NCI-H2081 (cell line): ENCODE results near the gene FARP1.

Experiments
- DNase-seq, 2 experiments: peaks; one replicate each; lab custom pipeline; 2025; lab: John Stamatoyannopoulos, UW

The FARP1 gene

DNA sequence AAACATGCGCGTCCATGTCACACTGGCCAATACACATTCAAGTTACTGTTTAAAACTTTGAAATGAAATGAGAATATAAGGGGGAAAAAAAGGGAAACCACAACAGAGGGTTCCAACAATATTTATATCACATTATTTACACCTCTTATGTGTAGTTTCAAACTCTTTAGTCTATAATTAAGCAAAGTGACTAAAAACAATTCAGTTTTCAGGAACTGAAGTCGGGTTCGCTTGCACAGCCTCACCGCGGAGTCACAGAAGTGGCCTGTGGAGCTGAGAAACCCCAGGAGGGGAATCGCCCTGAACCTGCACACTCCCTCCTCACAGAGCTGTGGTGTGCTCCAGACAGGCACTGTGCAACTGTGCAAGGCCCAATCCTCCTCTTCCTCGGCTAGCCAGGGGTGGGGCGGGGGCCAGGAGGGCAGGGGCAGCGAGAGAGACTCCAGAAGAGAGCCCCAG is 358.1 kb downstream of the FARP1 start:
- no peak for DNase-seq

DNA sequence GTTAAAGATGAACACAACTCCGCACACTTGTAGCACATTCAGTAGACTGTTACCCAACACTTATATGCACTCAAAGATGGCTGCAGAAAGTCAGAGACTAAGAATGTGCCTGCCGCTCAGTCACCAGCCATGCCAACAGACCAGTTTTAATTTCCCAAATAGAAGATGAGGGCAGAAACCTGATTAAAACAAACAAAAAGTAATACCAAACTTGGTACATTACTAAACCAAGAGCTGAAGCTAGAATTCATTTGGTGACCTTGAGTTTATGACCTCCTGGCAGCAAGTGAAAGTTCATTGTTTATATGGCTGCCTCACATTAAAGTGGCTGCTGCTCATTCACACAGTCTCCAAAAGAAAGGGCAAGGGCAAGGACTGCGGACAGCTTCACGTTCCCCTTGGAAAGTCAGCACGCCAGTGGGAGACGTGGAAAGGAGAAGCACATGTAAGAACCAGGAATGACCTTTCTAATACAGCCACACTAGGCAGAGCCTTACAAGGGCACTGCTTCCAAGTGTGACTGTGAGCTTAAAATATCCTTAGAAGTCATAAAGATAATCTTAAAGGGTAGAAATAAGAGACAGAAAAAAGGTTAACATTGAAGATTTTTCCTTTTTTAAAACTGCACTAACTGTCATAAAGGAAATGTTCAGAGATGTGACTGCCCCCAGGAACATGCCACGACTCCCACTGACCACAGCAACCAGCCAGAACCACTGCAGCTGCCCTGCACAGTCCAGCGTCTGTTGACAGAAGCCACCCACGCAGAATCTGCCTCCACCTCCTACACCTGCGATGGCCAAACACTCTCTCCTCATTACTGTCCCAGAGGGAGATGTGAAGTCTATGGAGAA is 360.5 kb downstream of the FARP1 start:
- DNase-seq = no peak

DNA sequence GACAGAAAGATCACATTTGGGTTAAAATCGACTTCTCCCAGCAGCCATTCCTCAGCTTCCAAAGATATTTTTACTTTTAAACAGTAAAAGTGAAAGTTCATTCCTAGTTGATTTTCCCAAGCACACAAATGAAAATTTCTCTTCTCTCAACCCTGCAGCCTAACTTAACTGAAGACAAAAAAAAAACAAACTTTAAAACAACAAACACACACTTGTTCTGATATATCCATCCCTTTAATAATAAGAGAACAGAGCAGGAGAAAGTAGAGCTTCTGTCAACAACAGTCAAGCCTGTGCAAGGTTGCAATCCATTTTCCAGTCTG is 361.1 kb downstream of the FARP1 start:
- DNase-seq = no peak

DNA sequence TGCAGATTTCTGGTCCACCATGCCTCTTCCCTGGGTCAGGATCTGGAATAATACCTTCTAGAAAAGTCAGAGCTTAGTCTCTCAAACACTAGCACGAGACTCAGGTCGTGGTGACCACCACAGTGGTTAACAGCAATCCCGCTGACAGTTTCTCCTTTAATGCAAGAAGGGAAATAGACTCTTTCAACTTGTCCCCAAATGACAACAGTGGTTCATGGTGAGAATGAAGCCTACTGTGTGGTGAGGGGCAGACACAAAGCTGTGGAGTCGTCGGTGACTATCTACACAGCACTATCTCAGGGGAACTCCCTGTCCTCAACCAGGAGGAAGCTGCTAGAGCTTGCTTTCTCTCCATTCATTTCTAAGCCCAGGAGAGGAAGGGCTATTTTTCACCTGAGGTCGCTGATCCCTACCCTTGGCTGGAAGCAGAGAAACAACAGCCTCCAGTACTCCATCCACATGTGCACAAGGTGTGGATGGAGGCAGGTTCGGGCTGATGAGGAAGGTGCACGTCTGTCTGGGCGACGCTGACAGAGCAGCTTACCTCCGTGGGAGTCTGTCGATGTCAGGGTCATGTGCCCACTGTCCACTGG is 361.6 kb downstream of the FARP1 start:
- no peak for DNase-seq
